HG03558 (cell line): Measurements from ENCODE around the gene UGP2.
"Not testable (repeated sequence)": the region's sequence is repeated elsewhere in the genome, so short reads cannot be mapped to it uniquely, and the experiment has no call there.

Source experiments
- ATAC-seq: cut with Tn5 transposase; IDR thresholded peaks from one replicate; pipeline ENCODE4 v1.9.1; 2021; ENCODE audit warnings: moderate number of reproducible peaks; ENCODE audit not compliant: unreplicated experiment; ENCODE audit errors: extremely low read depth

The UGP2 gene

DNA sequence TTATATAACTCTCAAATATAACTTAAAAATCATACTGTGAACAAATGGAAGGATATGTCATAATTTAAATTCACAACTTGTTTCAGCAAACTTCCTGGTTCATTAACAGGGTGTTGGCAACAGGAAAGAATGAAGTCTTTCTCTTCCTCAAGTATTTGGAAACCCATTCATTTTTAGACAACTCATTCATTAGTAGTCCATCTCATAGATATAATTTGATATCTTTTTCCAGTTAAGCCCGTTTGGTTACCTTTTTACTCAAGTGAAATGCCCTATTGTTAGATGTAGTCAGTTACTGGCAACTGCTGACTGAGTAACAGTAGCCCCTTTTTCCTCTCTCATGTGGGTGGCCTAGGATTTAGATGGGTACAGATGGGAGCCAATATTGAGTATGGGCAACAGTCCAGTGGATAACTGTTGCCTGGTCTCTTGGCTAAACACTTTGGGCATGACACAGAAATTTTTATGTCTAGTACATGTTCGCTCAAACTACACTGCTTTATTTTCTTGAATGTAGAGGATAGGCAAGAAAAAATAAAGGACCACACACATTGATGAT, 4.6 kb upstream of the UGP2 start:
- no peak for ATAC-seq

- peak; percentile 14 for ATAC-seq
Observed at GRCh38 chr2:63840081-63840784, 1.5 kb upstream of the UGP2 start.

DNA sequence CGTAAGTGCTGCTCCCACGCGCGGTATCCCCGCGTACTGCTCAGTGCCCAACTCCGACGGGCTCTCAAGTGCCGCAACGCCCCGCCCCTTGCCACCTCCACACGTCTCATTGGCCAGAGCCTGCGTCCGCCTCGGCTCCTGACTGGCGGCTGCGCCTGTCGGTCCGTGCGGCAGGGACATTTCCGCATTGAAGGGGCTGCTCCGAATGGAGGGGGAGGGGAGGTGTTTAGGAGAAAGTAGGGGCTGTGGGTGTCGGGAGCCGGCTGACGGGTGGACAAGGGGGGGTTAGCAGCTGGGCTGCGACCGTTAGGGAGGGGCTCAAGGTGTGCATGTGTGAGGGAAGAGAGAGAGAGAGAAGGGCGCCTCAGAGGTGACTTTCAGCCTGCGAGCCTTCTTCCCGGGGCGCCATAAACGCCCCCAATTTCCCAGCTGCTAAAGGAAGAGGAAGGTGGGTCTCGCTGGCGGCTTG, 877 bp upstream of the UGP2 start:
- peak; percentile 94 for ATAC-seq

DNA sequence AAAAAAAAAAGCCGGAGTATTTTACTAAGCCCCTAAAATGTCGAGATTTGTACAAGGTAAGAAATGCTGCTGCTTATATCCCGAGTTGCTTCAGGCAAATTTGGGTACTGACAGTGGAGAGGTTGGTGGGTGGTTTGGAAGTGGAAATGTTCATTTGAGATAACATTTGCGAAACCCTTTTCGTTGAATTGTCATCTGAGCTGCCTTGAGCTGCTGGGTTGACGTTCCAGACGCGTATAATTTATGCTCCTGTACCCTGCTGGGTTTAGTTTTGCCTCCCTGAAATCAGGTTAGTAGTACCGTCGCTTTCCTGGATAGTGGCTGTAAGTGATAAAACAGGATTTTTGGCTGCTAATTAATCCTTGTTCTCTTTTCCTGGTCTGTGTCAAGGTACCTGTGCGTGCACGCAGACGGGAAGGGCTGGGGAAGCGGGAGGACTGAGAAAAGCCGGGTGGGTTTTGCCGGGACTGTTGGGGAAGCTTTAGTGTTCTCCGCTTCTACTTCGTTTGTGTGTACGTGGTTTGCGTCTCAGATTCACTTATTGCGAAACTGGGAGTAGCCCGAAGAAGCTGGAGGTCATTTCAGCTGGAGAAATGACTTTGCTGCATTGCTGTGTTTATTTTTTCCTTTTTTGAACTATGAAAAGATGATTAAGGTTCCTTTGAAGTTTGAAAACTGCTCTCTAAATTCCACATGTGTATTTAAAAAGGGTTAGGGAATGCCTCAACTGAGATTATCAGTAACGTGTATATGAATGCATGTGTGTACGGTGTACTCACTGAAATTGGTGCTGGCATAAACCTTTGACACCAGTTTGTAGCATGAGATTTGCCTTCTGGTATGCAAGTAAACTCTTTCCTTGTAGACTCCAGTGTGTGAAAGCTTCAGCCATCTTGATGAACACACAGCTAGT, 709 bp downstream of the UGP2 start:
- ATAC-seq = no peak

DNA sequence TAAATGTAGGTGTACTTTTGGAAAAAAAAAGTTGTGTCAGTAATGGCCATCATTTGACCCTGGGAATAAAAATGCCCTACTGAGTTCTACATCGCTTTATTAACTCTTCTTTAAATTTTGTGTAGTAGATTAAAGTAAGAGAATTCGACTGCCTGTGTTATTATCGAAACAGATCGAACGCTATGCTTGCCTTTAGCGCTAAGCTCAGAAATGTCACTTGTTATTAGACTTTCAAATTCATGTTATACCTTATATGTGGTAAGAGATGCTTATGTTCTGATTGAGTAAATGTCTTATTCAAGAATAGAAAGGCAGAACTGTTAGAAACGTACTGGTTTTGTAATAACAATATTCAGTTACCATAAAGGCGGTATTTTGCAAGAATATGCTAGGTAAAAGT, 1.4 kb downstream of the UGP2 start:
- ATAC-seq = no peak

DNA sequence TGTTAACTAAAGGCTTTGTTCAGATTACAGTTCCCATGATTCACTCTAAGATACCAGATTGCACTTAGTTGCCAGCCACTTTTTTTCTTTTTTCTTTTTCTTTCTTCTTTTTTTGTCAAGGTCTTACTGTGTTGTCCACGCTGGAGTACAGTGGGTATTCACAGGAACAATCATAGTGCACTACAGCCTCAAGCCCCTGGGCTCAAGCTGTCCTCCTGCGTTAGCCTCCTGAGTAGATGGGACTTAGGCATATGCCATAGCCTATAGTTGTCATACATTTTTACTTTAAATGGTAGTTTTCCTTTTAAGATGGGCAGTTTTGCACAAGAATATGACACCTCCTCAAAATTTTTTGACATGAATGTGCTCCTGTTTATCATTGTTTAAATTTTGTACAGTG, 2.1 kb downstream of the UGP2 start:
- ATAC-seq = no peak

GRCh38 chr2:63844616-63845015, 2.9 kb downstream of the UGP2 start:
- ATAC-seq = no peak

GRCh38 chr2:63845866-63846265, 4.2 kb downstream of the UGP2 start:
- no peak for ATAC-seq

DNA sequence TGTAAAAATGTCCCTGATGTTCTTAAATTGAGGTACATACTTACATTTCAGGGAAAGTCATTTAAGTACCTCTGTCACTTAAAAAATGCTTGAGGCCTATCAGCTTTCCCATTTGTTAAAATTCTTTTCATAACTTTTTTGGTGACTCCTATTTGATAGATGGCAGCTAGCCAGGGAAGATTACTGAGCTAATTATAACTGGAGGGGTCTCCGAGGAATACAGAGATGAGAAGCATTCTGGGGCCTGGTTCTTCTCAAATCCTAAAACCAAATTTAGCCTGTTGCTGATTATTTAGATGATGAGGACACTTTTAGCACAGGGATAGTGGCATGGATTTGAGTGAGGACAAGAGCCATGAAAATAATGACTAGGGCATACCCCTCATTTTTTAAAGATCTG, 4.8 kb downstream of the UGP2 start:
- ATAC-seq = no peak

GRCh38 chr2:63847571-63847970, 5.9 kb downstream of the UGP2 start:
- ATAC-seq = not testable (repeated sequence)

- ATAC-seq = no peak
Observed at GRCh38 chr2:63849381-63850203, 7.9 kb downstream of the UGP2 start.

GRCh38 chr2:63850204-63850571, 8.5 kb downstream of the UGP2 start:
- no peak for ATAC-seq

- ATAC-seq = no peak
Observed at GRCh38 chr2:63850649-63851048, 9.0 kb downstream of the UGP2 start.

DNA sequence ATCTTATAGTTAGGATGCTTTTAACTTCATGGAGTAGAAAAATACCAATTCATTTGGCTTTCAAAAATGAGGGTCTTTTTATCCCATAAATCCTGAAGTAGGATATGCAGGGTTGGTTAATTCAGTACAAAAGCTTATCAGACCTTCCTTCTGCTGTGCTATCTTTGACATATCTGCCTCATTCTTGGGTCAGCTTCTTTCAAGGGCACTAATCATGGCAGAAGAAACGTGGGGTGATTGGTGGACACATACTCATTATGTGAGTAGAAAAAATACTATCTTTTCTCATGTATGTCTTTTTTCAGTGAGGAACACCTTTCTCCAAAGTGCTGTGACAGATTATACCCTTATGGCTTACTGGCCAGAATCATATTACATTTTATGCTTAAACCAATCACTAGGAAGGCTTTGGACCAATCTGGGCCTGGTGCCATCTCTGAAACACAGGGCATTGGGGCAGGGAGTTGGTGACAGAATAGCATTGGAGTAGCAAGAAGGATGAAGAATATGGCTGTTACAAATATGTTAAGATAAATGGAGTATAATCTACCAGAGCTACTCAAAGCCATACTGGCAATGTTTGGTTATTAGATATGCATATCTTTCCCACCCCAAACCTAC, 10.1 kb downstream of the UGP2 start:
- no peak for ATAC-seq

- ATAC-seq = no peak
Observed at GRCh38 chr2:63853527-63854310, 12.0 kb downstream of the UGP2 start.

GRCh38 chr2:63855418-63856302, 14.0 kb downstream of the UGP2 start:
- ATAC-seq = no peak

DNA sequence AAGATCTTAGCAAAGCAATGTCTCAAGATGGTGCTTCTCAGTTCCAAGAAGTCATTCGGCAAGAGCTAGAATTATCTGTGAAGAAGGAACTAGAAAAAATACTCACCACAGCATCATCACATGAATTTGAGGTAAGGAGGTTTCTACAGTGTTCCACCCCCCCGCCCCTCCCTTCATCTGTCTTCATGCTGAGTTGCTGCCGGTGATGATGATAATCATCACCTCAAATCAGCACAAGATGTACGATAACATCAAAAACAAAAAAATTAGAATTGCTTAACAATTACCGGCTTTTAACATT, 14.6 kb downstream of the UGP2 start:
- ATAC-seq = no peak

GRCh38 chr2:63858291-63858690, 16.6 kb downstream of the UGP2 start:
- no peak for ATAC-seq
